22Rv1 (cell line): ENCODE results near the gene ALG5.

ENCODE experiments used
- ZFX ChIP-seq: fragments of 450-650 bp; IDR thresholded peaks from 2 replicates; pipeline ENCODE4 v1.6.1; 2017; ENCODE audit warnings: antibody characterized with exemption, borderline replicate concordance
- TF ChIP-seq, protein P1 (sequence below): fragments of 450-650 bp; IDR thresholded peaks from 2 replicates; pipeline ENCODE4 v1.5.1; 2017; ENCODE audit warnings: mild to moderate bottlenecking

GRCh38 chr13:36915896-36916640 lies 83.1 kb downstream of the ALG5 start:
- no peak for TF ChIP-seq ZFX
- TF ChIP-seq, protein P1, sequence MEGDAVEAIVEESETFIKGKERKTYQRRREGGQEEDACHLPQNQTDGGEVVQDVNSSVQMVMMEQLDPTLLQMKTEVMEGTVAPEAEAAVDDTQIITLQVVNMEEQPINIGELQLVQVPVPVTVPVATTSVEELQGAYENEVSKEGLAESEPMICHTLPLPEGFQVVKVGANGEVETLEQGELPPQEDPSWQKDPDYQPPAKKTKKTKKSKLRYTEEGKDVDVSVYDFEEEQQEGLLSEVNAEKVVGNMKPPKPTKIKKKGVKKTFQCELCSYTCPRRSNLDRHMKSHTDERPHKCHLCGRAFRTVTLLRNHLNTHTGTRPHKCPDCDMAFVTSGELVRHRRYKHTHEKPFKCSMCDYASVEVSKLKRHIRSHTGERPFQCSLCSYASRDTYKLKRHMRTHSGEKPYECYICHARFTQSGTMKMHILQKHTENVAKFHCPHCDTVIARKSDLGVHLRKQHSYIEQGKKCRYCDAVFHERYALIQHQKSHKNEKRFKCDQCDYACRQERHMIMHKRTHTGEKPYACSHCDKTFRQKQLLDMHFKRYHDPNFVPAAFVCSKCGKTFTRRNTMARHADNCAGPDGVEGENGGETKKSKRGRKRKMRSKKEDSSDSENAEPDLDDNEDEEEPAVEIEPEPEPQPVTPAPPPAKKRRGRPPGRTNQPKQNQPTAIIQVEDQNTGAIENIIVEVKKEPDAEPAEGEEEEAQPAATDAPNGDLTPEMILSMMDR: no peak
